Cardiac septum (tissue), 1 donor: ENCODE data around the gene DRAXIN. TPM values are rescaled to one million over a fixed set of nuclear protein-coding genes. Genes with fewer than 3 reads are reported as not detected.
"Not testable (repeated sequence)": the region's sequence is repeated elsewhere in the genome, so short reads cannot be mapped to it uniquely, and the experiment has no call there.

Experiments
- DNase-seq: peaks from one replicate; pipeline ENCODE4 v3.0.0-alpha.2; 2020; ENCODE audit warnings: low spot score
- intact Hi-C: fragments of 100-400 bp; cut with DNase I; formaldehyde crosslinking; loops from one replicate; pipeline ENCODE4 v1.14.0; 2022
- long read RNA-seq: library from polyadenylated mRNA; unstranded; transcript quantifications from one replicate; pipeline ENCODE4 v2.0.0, GENCODE V29; 2021
- total RNA-seq: library from RNA; stranded (reverse); fragmentation: NEBNext Ultra II Directional; extraction: Animal tissue kit (Norgen Biotek cat#: 25700); gene quantifications from one replicate; pipeline ENCODE4 v1.2.1, GENCODE V29; 2021
- donor health status: DM: no; HTN: no; CAD: no.

Gene DRAXIN
- 0.05 TPM for total RNA-seq
- long read RNA-seq = 0 reads

DNA sequence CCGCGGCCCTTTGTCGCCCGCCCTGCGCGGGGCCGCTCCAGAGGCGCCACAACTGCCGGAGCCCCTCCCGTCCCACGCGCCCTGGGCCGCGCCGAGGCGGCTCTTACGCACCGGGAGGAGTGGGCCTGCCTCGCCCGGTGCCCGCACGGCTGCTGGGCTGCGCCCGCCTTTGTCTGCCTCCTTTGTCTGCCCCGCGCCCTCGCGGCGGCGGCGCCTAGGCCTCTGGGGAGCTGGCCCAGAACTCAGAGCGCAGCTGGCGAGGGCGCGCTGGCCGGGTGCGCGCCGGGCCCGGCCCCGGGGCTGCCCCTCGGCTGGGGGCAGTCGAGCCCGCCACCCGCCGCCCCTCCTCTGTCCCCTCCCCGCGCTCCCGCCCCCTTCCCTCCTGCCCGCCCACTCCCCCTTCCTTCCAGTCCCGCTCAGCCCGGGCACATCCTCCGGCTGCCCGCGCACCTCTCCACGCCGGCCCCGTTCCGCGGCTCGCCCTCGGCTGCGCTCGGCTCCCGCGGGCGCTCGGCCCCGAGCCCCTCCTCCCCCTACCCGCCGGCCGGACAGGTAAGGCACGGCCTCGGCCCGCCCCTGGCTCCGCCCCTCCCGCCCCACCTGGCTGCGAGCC lies at the start of gene DRAXIN:
TSS of gene DRAXIN (plus strand) at position 409 of the 613 bp plus-strand sequence. CDS start 14,549 bp downstream, outside the sequence.
- DNase-seq = no peak
- intact Hi-C loops = no loop called here

DNA sequence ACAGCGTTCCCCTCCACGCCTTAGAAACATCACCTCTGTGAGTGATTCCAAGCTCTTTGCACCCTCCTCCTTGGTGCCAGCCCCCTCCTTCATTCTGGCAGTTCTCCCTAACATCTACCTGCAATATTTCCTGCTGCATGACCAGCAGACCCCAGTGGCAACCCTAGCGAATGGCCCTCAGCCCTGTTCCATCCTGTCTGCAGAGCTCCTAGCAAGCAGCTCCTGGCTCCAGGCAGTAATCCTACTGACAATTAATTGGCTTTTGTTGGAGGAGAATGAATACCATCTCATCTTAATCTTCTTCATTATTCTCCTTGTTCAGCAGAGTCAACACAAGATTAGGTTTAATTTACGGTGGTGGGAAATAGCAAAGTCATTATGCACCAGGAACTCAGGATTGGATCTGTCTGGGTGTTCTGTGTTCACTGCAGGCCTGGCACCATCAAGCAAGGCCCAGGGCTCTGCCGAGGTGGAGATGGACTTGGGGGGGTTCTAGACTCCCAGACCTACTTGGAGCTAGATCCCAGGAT lies 49.7 kb upstream of the DRAXIN start:
- intact Hi-C loops = loop anchor here (1.0 to 2.0 kb wide), 3 partner anchors 163 to 401 kb away; partner anchors contain the start of gene DISP3
- no peak for DNase-seq

DNA sequence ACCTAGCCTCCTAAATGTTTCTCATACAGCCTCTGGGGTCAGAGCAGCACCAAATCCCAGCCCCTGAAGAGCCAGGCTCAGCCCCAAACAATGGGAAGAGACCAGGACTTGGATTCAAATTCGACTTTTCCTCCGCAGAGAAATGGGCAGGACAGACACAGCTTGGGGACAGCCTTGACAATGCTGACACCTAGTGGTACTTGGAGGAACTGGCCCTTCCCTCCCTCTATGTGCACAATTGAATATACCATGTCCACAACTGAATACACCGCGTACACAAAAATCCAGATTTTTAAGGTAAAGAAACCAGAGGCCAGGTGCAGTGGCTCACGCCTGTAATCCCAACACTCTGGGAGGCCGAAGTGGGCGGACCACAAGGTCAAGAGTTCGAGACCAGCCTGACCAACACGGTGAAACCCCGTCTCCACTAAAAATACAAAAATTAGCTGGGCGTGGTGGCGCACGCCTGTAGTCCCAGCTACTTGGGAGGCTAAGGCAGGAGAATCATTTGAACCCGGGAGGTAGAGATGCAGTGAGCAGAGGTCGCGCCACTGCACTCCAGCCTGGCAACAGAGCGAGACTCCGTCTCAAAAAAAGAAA lies 49.0 kb upstream of the DRAXIN start:
- DNase-seq = not testable (repeated sequence)
- intact Hi-C loops = loop anchor here (1.0 to 2.0 kb wide), 3 partner anchors 164 to 401 kb away; partner anchors contain the start of gene DISP3

DNA sequence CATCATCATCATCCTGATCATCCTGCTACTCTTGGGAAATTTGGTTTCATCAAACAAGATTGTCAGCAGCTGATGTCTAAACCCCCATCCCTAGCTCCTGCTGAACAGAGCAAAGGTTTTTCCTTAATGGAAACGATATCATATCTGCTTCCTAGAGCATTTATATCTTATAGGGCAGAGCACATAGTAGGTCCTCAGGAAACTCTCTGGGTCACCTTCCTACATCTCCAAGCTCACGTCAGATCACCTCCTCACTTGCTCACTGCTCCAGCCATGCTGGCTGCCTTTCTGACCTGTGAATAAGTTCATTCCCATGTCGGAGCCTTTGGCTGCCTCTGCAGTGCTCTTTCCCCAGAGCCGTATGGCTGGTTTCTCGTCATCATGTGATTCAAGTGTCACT lies 47.7 kb upstream of the DRAXIN start:
- intact Hi-C loops = loop anchor here (2.0 kb wide), 1 partner anchor 165 kb away; the partner anchor contains the start of gene DISP3
- DNase-seq = no peak

GRCh38 chr1:11645270-11645669 lies 46.2 kb upstream of the DRAXIN start:
- intact Hi-C loops = loop anchor here (1.0 kb wide), 1 partner anchor 608 kb away; no protein-coding TSS in a partner anchor
- DNase-seq = no peak

- peak; percentile 90 for DNase-seq
- intact Hi-C loops = loop anchor here (1.0 kb wide), 1 partner anchor 608 kb away; no protein-coding TSS in a partner anchor
These were observed 45.7 kb upstream of the DRAXIN start for GRCh38 chr1:11645670-11646265.

- intact Hi-C loops = no loop called here
- no peak for DNase-seq
These were observed 45.2 kb upstream of the DRAXIN start for GRCh38 chr1:11646317-11646716.

DNA sequence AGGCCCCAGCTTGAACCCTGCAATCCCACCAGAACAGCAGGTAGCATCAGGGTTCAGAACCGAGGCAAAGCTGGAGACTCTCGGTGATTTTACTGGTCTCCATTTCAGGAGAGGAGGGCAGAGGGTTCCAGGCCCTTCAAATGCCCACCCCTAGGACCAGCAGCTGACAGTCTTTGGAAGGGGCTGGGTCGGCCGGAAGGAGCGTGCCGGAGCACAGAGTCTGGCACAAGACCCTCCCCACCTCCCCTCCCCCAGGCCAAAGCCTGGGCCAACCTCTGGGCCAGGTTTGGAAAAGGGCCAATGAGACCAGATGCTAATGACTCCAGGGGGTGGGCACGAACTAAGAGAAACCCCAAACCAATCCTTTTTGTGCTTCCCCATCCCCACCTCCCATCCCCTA lies 44.2 kb upstream of the DRAXIN start:
- intact Hi-C loops = no loop called here
- DNase-seq = no peak

- intact Hi-C loops = no loop called here
- no peak for DNase-seq
These were observed 43.5 kb upstream of the DRAXIN start for GRCh38 chr1:11648039-11648438.

DNA sequence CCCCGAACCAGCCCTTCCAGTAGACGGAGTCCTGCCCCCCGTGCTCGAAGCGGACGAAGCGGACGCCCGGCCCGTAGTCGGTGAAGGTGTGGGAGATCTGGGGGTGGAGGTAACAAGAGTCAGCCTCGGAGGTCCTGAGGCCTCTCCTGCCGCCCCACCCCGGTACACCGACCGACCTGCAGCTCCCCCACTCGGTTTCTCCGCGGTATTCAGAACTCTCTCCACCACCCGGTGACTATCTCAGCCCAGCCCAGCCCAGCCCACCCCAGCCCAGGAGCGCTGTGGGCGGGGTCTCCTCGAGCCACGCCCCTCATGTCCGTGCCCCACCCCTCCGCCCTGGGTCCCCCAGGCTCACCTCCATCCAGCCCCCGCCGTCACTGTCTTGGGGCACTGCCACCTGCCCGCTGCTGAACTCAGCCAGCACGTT lies 42.8 kb upstream of the DRAXIN start:
- intact Hi-C loops = no loop called here
- DNase-seq = no peak

DNA sequence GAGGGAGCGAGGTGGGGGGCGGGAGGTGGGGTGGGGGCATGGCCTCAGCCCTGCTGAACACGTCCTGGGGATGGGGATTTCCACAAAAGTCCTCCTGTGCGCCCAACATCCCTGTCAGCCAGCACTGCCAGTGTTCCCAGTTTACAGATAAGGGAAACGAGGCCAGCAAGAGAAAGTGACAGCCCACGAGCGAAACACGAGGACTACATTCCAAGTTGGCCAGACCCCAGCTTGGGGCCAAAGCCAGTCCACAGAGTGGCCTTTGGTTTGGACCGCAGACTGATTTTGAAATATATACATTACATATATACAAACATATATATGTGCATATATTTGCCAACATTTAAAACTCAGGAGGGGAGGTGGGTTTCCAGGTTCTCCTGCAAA lies 42.3 kb upstream of the DRAXIN start:
- no peak for DNase-seq
- intact Hi-C loops = no loop called here

- intact Hi-C loops = loop anchor here (1.0 kb wide), 1 partner anchor 70 kb away; no protein-coding TSS in a partner anchor
- no peak for DNase-seq
These were observed 41.7 kb upstream of the DRAXIN start for GRCh38 chr1:11649624-11650330.

DNA sequence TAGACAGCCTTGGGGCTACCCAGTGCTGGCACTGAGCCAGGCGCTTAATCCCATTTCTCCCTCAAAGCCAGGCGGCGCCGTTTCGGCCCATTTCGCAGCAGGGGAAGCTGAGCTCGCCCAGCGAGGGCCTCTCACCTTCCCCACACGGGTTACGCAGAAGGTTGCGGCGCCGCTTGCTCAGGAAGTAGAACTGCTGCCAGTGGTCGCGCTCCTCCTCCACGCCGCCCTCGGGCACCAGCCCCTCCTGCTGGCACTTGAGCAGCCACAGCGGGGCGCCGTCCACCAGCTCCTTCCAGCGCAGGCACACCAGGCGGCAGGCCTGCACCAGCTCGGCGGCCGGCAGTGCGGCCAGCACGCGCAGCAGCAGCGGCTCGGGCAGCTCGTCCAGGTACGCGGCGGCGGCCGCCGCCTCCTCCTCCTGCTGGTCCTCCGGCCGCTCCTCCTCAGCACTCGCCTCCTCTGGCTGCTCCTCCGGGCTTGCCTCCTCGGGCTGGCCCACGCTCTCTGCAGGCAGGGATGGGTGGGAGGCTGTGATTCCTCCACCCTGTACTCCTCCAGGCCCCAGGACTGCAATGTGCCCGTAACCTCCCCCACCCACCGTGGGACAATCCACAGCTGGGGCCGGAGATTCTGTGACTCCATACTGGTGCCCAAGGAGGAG lies 41.0 kb upstream of the DRAXIN start:
- DNase-seq = peak; percentile 85
- intact Hi-C loops = loop anchor here (1.0 kb wide), 1 partner anchor 69 kb away; no protein-coding TSS in a partner anchor

- intact Hi-C loops = no loop called here
- no peak for DNase-seq
These were observed 40.5 kb upstream of the DRAXIN start for GRCh38 chr1:11651017-11651416.

- intact Hi-C loops = no loop called here
- no peak for DNase-seq
These were observed 39.2 kb upstream of the DRAXIN start for GRCh38 chr1:11652203-11652780.

DNA sequence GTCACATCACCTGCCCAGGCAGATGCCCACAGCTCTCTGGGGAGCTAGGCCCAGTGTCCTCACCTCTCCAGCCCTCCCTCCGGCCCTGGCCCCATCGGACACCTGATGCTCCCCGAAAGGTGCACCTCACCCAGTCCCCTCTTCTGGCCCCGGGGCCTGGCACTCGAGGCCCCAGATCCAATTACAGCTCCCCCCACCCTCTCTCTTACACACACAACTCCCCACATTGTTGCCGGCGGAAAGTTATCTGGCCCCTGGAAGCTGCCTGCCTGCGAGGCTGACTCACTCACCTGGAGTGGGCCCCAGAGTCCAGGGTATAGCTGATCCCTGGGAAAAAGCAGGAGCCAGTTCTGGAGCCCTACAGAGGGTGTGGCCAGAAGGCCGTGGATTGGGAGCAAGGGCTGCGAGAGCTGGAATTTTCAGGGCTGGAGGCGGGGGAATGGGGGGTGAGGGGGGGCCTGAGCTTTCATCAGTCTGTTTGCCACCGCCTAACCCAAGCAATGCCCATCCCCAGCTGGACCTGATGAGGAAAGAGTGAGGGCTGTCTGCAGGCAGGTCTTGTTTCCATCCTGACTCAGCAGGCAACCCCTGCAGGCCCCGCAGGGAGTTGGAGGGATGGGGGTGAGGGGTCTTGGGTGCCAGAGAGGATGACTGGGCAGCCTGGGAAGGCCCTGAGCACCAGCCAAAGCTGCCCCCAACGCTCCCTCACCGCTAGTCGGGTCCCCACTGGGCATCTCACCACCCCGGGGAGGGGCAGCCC lies 38.2 kb upstream of the DRAXIN start:
- intact Hi-C loops = no loop called here
- no peak for DNase-seq

GRCh38 chr1:11653861-11654136 lies 37.7 kb upstream of the DRAXIN start:
- DNase-seq = no peak
- intact Hi-C loops = no loop called here

GRCh38 chr1:11654137-11654938 lies 37.2 kb upstream of the DRAXIN start, which contains the start of the genes FBXO2 and FBXO44:
FBXO2 (minus strand) TSS chr1:11654429; CDS start chr1:11654340, 89 bp downstream.
FBXO44 (plus strand) TSS chr1:11654877; CDS start chr1:11655836, 959 bp downstream.
- DNase-seq = no peak
- intact Hi-C loops = no loop called here
